Mesodermal cell (in vitro differentiated cells): Measurements from ENCODE around the gene KCND3.
A peak's percentile ranks its signal among the peaks of the same experiment; 100 is the strongest.
"Not testable (repeated sequence)": the region's sequence is repeated elsewhere in the genome, so short reads cannot be mapped to it uniquely, and the experiment has no call there.

Experiments used
- H3K27ac ChIP-seq: 2 replicates; pipeline ENCODE4 v1.7.0; 2013; ENCODE audit warnings: mild to moderate bottlenecking, low read depth, low read length, moderate library complexity; ENCODE audit not compliant: severe bottlenecking
- H3K36me3 ChIP-seq: 2 replicates; pipeline ENCODE4 v1.7.1; 2013; ENCODE audit warnings: mild to moderate bottlenecking, low read length, moderate library complexity; ENCODE audit not compliant: control insufficient read depth, insufficient read depth
- H3K4me1 ChIP-seq: one replicate; pipeline ENCODE4 v1.7.1; 2013; ENCODE audit warnings: mild to moderate bottlenecking, low read length; ENCODE audit not compliant: insufficient read depth, control insufficient read depth, poor library complexity, severe bottlenecking
- H3K4me3 ChIP-seq: 2 replicates; pipeline ENCODE4 v1.7.0; 2013; ENCODE audit warnings: low read length, control low read depth, mild to moderate bottlenecking; ENCODE audit not compliant: insufficient read depth, poor library complexity, severe bottlenecking; ENCODE audit errors: extremely low read depth
- H3K9me3 ChIP-seq: 2 replicates; pipeline ENCODE4 v1.7.1; 2013; ENCODE audit warnings: mild to moderate bottlenecking, low read length, moderate library complexity; ENCODE audit not compliant: control insufficient read depth
- WGBS, 2 experiments: methylation state at CpG; one replicate each; pipeline ENCODE4 v1.1.5; 2013; ENCODE audit warnings: missing lambda C conversion rate in 2 of 2; ENCODE audit not compliant: insufficient coverage in 2 of 2; 5-methylcytosine and 5-hydroxymethylcytosine counted together

KCND3 gene

GRCh38 chr1:111745675-111746613 is 243.5 kb downstream of the KCND3 start:
- no peaks in the 10 kb centered on the region for H3K9me3 ChIP-seq
- H3K36me3 ChIP-seq, result no peaks in the 10 kb centered on the region
- no peak overlapping the region for H3K27ac ChIP-seq
- WGBS, 2 experiments, result 88 to 91% methylated on average over 1 to 2 of the region's 9 CpGs
- peaks cover 24% of the 10 kb centered on the region for H3K4me1 ChIP-seq
- H3K4me3 ChIP-seq, result no peak overlapping the region

GRCh38 chr1:111743679-111744101 is 245.8 kb downstream of the KCND3 start:
- peaks cover 16% of the 10 kb centered on the region for H3K4me1 ChIP-seq
- H3K4me3 ChIP-seq, result no peak overlapping the region
- no peaks in the 10 kb centered on the region for H3K9me3 ChIP-seq
- H3K36me3 ChIP-seq, result no peaks in the 10 kb centered on the region
- H3K27ac ChIP-seq, result no peak overlapping the region
- WGBS, 2 experiments, result 71% methylated on average over 1 of the region's 3 CpGs; no CpG with 5 or more reads in 1 of the 2 experiments

- no peak overlapping the region for H3K27ac ChIP-seq
- H3K36me3 ChIP-seq, result no peaks in the 10 kb centered on the region
- peaks cover 17% of the 10 kb centered on the region for H3K4me1 ChIP-seq
- no peak overlapping the region for H3K4me3 ChIP-seq
- 95 to 100% methylated on average over 2 of the region's 5 CpGs for whole genome bisulfite sequencing, 2 experiments
- H3K9me3 ChIP-seq, result no peaks in the 10 kb centered on the region
Measured at GRCh38 chr1:111742938-111743549, 246.4 kb downstream of the KCND3 start.

GRCh38 chr1:111742292-111742691 is 247.2 kb downstream of the KCND3 start:
- WGBS, 2 experiments, result 88 to 97% methylated on average over 9 to 11 of the region's 14 CpGs
- not testable (repeated sequence) for H3K27ac ChIP-seq, H3K4me3 ChIP-seq, H3K9me3 ChIP-seq, H3K36me3 ChIP-seq
- H3K4me1 ChIP-seq, result peaks cover 25% of the 10 kb centered on the region

GRCh38 chr1:111739925-111740765 is 249.3 kb downstream of the KCND3 start:
- Histone ChIP-seq H3K4me1 (peaks cover 40% of the 10 kb centered on the region), H3K36me3 (peaks cover 3% of the 10 kb centered on the region), H3K27ac (peak overlapping the region; percentile 86), H3K4me3 (peak overlapping the region; percentile 70), H3K9me3 (no peaks in the 10 kb centered on the region)
- 1 to 4% methylated on average over 39 to 49 of the region's 63 CpGs for WGBS, 2 experiments

- WGBS, 2 experiments, result 0 to 1% methylated on average over 41 to 56 of the region's 59 CpGs
Measured at GRCh38 chr1:111739194-111739924, 250.1 kb downstream of the KCND3 start, which contains the start of gene INKA2. INKA2 (minus strand) TSS chr1:111739395; CDS start chr1:111739242, 153 bp downstream.

GRCh38 chr1:111738436-111739193 is 250.9 kb downstream of the KCND3 start:
- peak overlapping the region; percentile 70 for H3K4me3 ChIP-seq
- H3K27ac ChIP-seq, result no peak overlapping the region
- 0 to 1% methylated on average over 49 to 61 of the region's 61 CpGs for WGBS, 2 experiments
- H3K4me1 ChIP-seq, result peaks cover 41% of the 10 kb centered on the region
- H3K36me3 ChIP-seq, result peaks cover 5% of the 10 kb centered on the region
- H3K9me3 ChIP-seq, result no peaks in the 10 kb centered on the region

More at GRCh38 chr1:111739194-111739924, 250.1 kb downstream of the KCND3 start, which contains the start of gene INKA2:
- peaks cover 40% of the 10 kb centered on the region for H3K4me1 ChIP-seq
- peak within 1 kb of the TSS; percentile 86 for H3K27ac ChIP-seq
- peaks cover 5% of the 10 kb centered on the region for H3K36me3 ChIP-seq
- H3K4me3 ChIP-seq, result peak within 1 kb of the TSS; percentile 70
- no peaks in the 10 kb centered on the region for H3K9me3 ChIP-seq

GRCh38 chr1:111738133-111738435 is 251.4 kb downstream of the KCND3 start:
- 2 to 8% methylated on average over 5 to 7 of the region's 9 CpGs for WGBS, 2 experiments
- Histone ChIP-seq H3K9me3 (no peaks in the 10 kb centered on the region), H3K4me1 (peaks cover 39% of the 10 kb centered on the region), H3K36me3 (peaks cover 5% of the 10 kb centered on the region), H3K4me3 (peak overlapping the region; percentile 70), H3K27ac (no peak overlapping the region)

GRCh38 chr1:111737216-111738132 is 252.0 kb downstream of the KCND3 start:
- peak overlapping the region; percentile 70 for H3K4me3 ChIP-seq
- WGBS, 2 experiments, result 34 to 55% methylated on average over 4 to 6 of the region's 8 CpGs

More at GRCh38 chr1:111737216-111738132, 252.0 kb downstream of the KCND3 start:
- no peaks in the 10 kb centered on the region for H3K9me3 ChIP-seq
- H3K36me3 ChIP-seq, result peaks cover 5% of the 10 kb centered on the region
- peaks cover 34% of the 10 kb centered on the region for H3K4me1 ChIP-seq
- no peak overlapping the region for H3K27ac ChIP-seq
